Bronchial epithelial cell (primary cell): ENCODE results near the gene GTF2F1. TPM values are rescaled to one million over a fixed set of nuclear protein-coding genes. Genes with fewer than 3 reads are reported as not detected.
"Not testable (repeated sequence)": the region's sequence is repeated elsewhere in the genome, so short reads cannot be mapped to it uniquely, and the experiment has no call there.

Experiments used
- DNase-seq: peaks from one replicate; pipeline ENCODE4 v3.0.0-alpha.2; 2010; ENCODE audit warnings: low read depth
- FAIRE-seq: peaks from 2 replicates; lab custom pipeline; 2011; peaks lifted over from hg19 to GRCh38; lab: Jason Lieb, UNC
- H3K27me3 ChIP-seq: 2 replicates; pipeline ENCODE4 v1.5.1; 2011; ENCODE audit warnings: low read length; ENCODE audit not compliant: control insufficient read depth, insufficient read depth
- H3K36me3 ChIP-seq: 2 replicates; pipeline ENCODE4 v1.5.1; 2011; ENCODE audit warnings: low read length; ENCODE audit not compliant: control insufficient read depth, insufficient read depth
- H3K4me3 ChIP-seq: 2 replicates; pipeline ENCODE4 v1.5.1; 2011; ENCODE audit warnings: mild to moderate bottlenecking, low read depth, low read length, control low read depth
- total RNA-seq: library from RNA; depleted of rRNA; stranded (reverse); fragments of >200 nt; gene quantifications from 2 replicates; pipeline ENCODE4 v1.2.1, GENCODE V29; 2014
- TF ChIP-seq, protein P1 (sequence below): IDR thresholded peaks from 2 replicates; pipeline ENCODE4 v1.5.1; 2011; ENCODE audit warnings: mild to moderate bottlenecking, moderate library complexity, low read length, control low read depth, inconsistent platforms; ENCODE audit not compliant: insufficient read depth, severe bottlenecking

Gene GTF2F1
- total RNA-seq, 1 donor from 2014 or later: 52.7 TPM

DNA sequence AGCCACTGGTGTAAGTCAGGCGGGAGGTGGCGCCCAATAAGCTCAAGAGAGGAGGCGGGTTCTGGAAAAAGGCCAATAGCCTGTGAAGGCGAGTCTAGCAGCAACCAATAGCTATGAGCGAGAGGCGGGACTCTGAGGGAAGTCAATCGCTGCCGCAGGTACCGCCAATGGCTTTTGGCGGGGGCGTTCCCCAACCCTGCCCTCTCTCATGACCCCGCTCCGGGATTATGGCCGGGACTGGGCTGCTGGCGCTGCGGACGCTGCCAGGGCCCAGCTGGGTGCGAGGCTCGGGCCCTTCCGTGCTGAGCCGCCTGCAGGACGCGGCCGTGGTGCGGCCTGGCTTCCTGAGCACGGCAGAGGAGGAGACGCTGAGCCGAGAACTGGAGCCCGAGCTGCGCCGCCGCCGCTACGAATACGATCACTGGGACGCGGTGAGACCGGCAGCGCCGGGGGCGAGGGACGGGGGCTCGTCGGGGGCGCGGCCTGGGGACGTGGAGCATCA, 20.3 kb downstream of the GTF2F1 start, which contains the start of gene ALKBH7:
Gene ALKBH7, plus strand, starts transcription at position 201 of the 502 bp plus-strand sequence. Its CDS starts 27 bp downstream, at position 228.
- Histone ChIP-seq H3K36me3 (peaks cover 9% of the 10 kb centered on the region), H3K4me3 (peak within 1 kb of the TSS; percentile 93), H3K27me3 (no peaks in the 10 kb centered on the region)
- TF ChIP-seq, protein P1, sequence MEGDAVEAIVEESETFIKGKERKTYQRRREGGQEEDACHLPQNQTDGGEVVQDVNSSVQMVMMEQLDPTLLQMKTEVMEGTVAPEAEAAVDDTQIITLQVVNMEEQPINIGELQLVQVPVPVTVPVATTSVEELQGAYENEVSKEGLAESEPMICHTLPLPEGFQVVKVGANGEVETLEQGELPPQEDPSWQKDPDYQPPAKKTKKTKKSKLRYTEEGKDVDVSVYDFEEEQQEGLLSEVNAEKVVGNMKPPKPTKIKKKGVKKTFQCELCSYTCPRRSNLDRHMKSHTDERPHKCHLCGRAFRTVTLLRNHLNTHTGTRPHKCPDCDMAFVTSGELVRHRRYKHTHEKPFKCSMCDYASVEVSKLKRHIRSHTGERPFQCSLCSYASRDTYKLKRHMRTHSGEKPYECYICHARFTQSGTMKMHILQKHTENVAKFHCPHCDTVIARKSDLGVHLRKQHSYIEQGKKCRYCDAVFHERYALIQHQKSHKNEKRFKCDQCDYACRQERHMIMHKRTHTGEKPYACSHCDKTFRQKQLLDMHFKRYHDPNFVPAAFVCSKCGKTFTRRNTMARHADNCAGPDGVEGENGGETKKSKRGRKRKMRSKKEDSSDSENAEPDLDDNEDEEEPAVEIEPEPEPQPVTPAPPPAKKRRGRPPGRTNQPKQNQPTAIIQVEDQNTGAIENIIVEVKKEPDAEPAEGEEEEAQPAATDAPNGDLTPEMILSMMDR: no peak
- DNase-seq (peak; percentile 99), FAIRE-seq (peak; percentile 96)

DNA sequence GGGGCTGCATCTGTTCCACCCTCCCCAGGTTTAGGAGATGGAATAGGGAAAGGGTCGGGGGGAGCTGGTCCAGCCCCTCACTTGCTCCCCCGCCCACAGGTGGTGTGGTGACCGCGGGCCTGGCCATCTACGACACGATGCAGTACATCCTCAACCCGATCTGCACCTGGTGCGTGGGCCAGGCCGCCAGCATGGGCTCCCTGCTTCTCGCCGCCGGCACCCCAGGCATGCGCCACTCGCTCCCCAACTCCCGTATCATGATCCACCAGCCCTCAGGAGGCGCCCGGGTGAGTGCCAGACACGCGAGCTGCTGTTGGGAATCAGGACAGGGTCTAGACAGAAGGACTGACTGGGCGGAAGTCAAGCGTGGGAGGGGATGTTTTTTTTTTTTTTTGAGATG, 28.6 kb downstream of the GTF2F1 start:
- Histone ChIP-seq H3K4me3 (no peak overlapping the region), H3K27me3 (no peaks in the 10 kb centered on the region), H3K36me3 (peaks cover 17% of the 10 kb centered on the region)
- TF ChIP-seq, protein P1: no peak
- FAIRE-seq (no peak), DNase-seq (no peak)

DNA sequence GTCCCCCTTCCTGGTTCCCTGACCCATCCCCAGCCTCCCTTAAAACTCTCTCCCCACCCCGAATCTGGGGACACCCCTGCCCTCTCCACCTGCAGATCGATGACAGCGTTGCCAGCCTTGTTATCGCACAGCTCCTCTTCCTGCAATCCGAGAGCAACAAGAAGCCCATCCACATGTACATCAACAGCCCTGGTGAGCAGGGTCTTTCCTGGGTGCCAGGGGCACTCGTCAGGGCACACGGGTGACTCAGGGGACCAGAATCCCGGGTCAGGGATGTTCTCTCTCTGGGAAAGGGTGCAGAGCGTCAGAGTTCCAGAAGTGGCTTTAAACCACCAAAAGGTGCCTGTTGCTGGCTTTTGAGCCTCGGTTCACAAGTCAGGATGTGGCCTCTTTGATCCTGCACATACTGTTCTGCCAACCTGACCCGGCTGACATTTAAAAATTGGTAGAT, 30.6 kb downstream of the GTF2F1 start:
- TF ChIP-seq, protein P1: no peak
- no peak for FAIRE-seq
- Histone ChIP-seq H3K27me3 (no peaks in the 10 kb centered on the region), H3K4me3 (peak overlapping the region; percentile 85), H3K36me3 (peaks cover 9% of the 10 kb centered on the region)
- DNase-seq: no peak

DNA sequence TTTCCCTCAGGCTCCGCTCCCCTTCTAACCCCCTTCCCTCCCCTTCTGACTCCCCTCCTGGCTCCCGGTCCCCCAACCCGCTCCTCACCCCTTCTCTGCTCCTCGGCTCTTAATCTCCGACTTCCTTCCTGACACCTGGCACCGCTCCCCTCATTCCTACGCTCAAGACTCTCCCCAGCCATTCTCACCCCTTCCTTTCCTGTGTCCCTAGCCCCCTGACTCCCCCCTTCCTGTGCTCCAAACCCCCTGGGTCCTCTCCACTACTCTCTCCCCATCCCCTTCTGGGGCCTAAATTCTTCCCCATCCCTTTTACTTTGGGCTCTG, 31.0 kb downstream of the GTF2F1 start:
- Histone ChIP-seq H3K36me3 (peaks cover 9% of the 10 kb centered on the region), H3K27me3 (no peaks in the 10 kb centered on the region), H3K4me3 (peak overlapping the region; percentile 85)
- TF ChIP-seq, protein P1: no peak
- DNase-seq (no peak), FAIRE-seq (no peak)

DNA sequence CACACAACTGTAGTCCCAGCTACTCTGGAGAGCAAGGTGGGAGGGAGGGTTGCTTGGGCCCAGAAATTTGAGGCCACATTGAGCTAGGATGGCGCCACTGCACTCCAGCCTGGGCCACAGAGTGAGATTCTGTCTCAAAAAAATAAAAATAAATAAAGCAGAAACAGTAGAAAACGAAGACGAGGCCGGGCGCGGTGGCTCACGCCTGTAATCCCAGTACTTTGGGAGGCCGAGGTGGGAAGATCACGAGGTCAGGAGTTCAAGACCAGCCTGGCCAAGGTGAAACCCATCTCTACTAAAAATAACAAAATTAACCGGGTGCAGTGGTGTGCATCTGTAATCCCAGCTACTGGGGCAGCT, 32.1 kb downstream of the GTF2F1 start:
- FAIRE-seq, H3K36me3 ChIP-seq, H3K27me3 ChIP-seq, DNase-seq: not testable (repeated sequence)
- H3K4me3 ChIP-seq: peak overlapping the region; percentile 85

DNA sequence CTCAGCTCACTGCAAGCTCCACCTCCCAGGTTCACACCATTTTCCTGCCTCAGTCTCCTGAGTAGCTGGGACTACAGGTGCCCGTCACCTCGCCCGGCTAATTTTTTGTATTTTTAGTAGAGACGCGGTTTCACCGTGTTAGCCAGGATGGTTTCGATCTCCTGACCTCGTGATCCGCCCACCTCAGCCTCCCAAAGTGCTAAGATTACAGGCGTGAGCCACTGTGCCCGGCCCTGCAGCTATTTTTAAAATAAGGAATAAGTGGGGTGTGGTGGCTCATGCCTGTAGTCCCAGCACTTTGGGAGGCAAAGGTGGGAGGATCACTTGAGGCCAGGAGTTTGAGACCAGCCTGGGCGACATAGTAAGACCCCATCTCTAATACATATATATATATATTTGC, 32.5 kb downstream of the GTF2F1 start:
- not testable (repeated sequence) for H3K4me3 ChIP-seq, H3K36me3 ChIP-seq, FAIRE-seq, H3K27me3 ChIP-seq, DNase-seq
